Diencephalon (tissue), 1 donor: ENCODE measurements around the gene KIF2B. TPM values are rescaled to one million over a fixed set of nuclear protein-coding genes. Genes with fewer than 3 reads are reported as not detected.

Experiments
- total RNA-seq: library from RNA; depleted of rRNA; stranded (reverse); fragments of >200 nt; gene quantifications from one replicate; pipeline ENCODE4 v1.2.3, GENCODE V29; 2014

KIF2B gene, protein sequence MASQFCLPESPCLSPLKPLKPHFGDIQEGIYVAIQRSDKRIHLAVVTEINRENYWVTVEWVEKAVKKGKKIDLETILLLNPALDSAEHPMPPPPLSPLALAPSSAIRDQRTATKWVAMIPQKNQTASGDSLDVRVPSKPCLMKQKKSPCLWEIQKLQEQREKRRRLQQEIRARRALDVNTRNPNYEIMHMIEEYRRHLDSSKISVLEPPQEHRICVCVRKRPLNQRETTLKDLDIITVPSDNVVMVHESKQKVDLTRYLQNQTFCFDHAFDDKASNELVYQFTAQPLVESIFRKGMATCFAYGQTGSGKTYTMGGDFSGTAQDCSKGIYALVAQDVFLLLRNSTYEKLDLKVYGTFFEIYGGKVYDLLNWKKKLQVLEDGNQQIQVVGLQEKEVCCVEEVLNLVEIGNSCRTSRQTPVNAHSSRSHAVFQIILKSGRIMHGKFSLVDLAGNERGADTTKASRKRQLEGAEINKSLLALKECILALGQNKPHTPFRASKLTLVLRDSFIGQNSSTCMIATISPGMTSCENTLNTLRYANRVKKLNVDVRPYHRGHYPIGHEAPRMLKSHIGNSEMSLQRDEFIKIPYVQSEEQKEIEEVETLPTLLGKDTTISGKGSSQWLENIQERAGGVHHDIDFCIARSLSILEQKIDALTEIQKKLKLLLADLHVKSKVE
- not detected for total RNA-seq

DNA sequence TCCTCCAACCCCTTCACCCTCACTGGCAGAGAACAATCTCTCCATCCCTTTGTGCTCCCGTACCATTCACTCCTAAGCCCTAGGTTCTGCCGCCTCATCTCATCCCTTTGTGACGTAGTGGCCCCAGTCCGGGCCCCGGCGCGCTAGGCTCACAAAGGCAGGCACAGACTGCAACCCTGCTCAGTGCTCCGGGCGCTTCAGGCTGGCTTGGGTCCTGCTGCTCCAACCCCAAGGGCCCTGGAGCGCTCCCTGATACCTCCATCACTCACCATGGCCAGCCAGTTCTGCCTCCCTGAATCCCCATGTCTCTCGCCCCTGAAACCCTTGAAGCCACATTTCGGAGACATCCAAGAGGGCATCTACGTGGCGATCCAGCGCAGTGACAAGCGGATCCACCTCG is at the start of gene KIF2B:
Gene KIF2B, plus strand, starts transcription at position 164 of the 400 bp plus-strand sequence. Its CDS starts 107 bp downstream, at position 271.

